PC-9 (cell line): ENCODE results near the gene PTPRF.

Experiments
- CTCF ChIP-seq: fragments of 200-600 bp; sonication (generic); conservative IDR thresholded peaks from 2 replicates; pipeline ENCODE4 v1.6.1; 2017; ENCODE audit warnings: mixed run types, antibody characterized with exemption, mild to moderate bottlenecking, moderate library complexity
- EZH2 ChIP-seq: fragments of 200-600 bp; sonication (generic); IDR thresholded peaks from 2 replicates; pipeline ENCODE4 v1.8.0; 2017; ENCODE audit warnings: antibody characterized with exemption, low read depth

DNA sequence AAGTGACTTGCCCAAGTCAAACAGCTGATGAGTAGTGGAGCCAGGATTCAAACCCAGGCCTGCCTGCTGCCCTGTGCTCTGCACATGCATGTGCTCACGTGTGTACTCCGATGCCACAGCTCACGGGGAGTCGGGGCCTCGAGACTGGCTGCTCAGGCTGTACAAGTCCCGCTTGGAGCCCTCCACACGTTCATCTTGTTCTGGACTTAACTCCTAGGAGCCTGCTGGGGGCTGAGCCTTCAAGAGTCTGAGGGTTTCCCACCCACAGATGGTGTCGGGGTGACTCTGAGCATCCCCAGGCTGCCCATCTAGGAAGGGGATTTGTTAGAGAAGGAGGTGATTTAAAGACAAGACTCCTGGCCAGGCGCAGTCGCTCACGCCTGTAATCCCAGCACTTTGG is 83.5 kb downstream of the PTPRF start:
- TF ChIP-seq CTCF, result no peak
- no peak for TF ChIP-seq EZH2
